Measurements from ENCODE around the gene ATP5F1A.

ATP5F1A gene

GRCh38 chr18:46046688-46047087 is 51.4 kb downstream of the ATP5F1A start:
- no peak overlapping the region for H3K27ac ChIP-seq (ENCODE audit: low read depth, low read length)
- no peaks in the 10 kb centered on the region for H3K27me3 ChIP-seq (ENCODE audit: low read length)
- no peaks in the 10 kb centered on the region for H3K9me2 ChIP-seq (replicated peaks; ENCODE audit: insufficient read depth, low read length)
- H4K20me1 ChIP-seq (ENCODE audit: low read depth, low read length), result no peaks in the 10 kb centered on the region
- TF ChIP-seq EZH2phosphoT487 (conservative IDR thresholded peaks at IDR 0.05; ENCODE audit: low read length), result no peak
- no peak for TF ChIP-seq CTCF (IDR thresholded peaks at IDR 0.05; ENCODE audit: insufficient read depth, low read length, poor library complexity, severe bottlenecking)
- no peaks in the 10 kb centered on the region for H3K9me3 ChIP-seq (ENCODE audit: insufficient read depth, low read length)
- no peak overlapping the region for H3K4me2 ChIP-seq (ENCODE audit: low read depth, low read length, poor library complexity, severe bottlenecking)
- H2AFZ ChIP-seq (ENCODE audit: low read depth, low read length, severe bottlenecking), result no peak overlapping the region
- H3K9ac ChIP-seq (ENCODE audit: low read length), result no peak overlapping the region
- no peak overlapping the region for H3K4me3 ChIP-seq (ENCODE audit: insufficient read depth, low read length, poor library complexity, severe bottlenecking)
- no peaks in the 10 kb centered on the region for H3K36me3 ChIP-seq (ENCODE audit: low read length)
- no peaks in the 10 kb centered on the region for H3F3A ChIP-seq (ENCODE audit: insufficient read depth)
- H3K79me2 ChIP-seq (ENCODE audit: insufficient read depth, low read length), result no peaks in the 10 kb centered on the region

GRCh38 chr18:46046126-46046525 is 52.0 kb downstream of the ATP5F1A start:
- no peaks in the 10 kb centered on the region for H3K27me3 ChIP-seq (ENCODE audit: low read length)
- H3K9me2 ChIP-seq (replicated peaks; ENCODE audit: insufficient read depth, low read length), result no peaks in the 10 kb centered on the region
- no peaks in the 10 kb centered on the region for H3K79me2 ChIP-seq (ENCODE audit: insufficient read depth, low read length)
- H3K9ac ChIP-seq (ENCODE audit: low read length), result no peak overlapping the region
- H3K4me3 ChIP-seq (ENCODE audit: insufficient read depth, low read length, poor library complexity, severe bottlenecking), result no peak overlapping the region
- no peaks in the 10 kb centered on the region for H3K9me3 ChIP-seq (ENCODE audit: insufficient read depth, low read length)
- no peaks in the 10 kb centered on the region for H4K20me1 ChIP-seq (ENCODE audit: low read depth, low read length)
- no peaks in the 10 kb centered on the region for H3F3A ChIP-seq (ENCODE audit: insufficient read depth)
- H3K4me2 ChIP-seq (ENCODE audit: low read depth, low read length, poor library complexity, severe bottlenecking), result no peak overlapping the region
- H3K36me3 ChIP-seq (ENCODE audit: low read length), result no peaks in the 10 kb centered on the region
- no peak overlapping the region for H3K27ac ChIP-seq (ENCODE audit: low read depth, low read length)
- H2AFZ ChIP-seq (ENCODE audit: low read depth, low read length, severe bottlenecking), result no peak overlapping the region
- TF ChIP-seq EZH2phosphoT487 (conservative IDR thresholded peaks at IDR 0.05; ENCODE audit: low read length), result no peak
- no peak for TF ChIP-seq CTCF (IDR thresholded peaks at IDR 0.05; ENCODE audit: insufficient read depth, low read length, poor library complexity, severe bottlenecking)

GRCh38 chr18:46042571-46043123 is 55.4 kb downstream of the ATP5F1A start:
- Histone ChIP-seq H3K27me3 (ENCODE audit: low read length) (no peaks in the 10 kb centered on the region), H3K27ac (ENCODE audit: low read depth, low read length) (no peak overlapping the region), H2AFZ (ENCODE audit: low read depth, low read length, severe bottlenecking) (no peak overlapping the region), H3K4me2 (ENCODE audit: low read depth, low read length, poor library complexity, severe bottlenecking) (no peak overlapping the region), H3K4me3 (ENCODE audit: insufficient read depth, low read length, poor library complexity, severe bottlenecking) (no peak overlapping the region), H4K20me1 (ENCODE audit: low read depth, low read length) (no peaks in the 10 kb centered on the region), H3F3A (ENCODE audit: insufficient read depth) (no peaks in the 10 kb centered on the region), H3K9me3 (ENCODE audit: insufficient read depth, low read length) (no peaks in the 10 kb centered on the region), H3K36me3 (ENCODE audit: low read length) (no peaks in the 10 kb centered on the region), H3K79me2 (ENCODE audit: insufficient read depth, low read length) (no peaks in the 10 kb centered on the region), H3K9me2 (replicated peaks; ENCODE audit: insufficient read depth, low read length) (no peaks in the 10 kb centered on the region), H3K9ac (ENCODE audit: low read length) (no peak overlapping the region)
- TF ChIP-seq EZH2phosphoT487 (conservative IDR thresholded peaks at IDR 0.05; ENCODE audit: low read length), result no peak
- no peak for TF ChIP-seq CTCF (IDR thresholded peaks at IDR 0.05; ENCODE audit: insufficient read depth, low read length, poor library complexity, severe bottlenecking)
